WTC11 (cell line): ENCODE data around the gene NECTIN2. TPM values are rescaled to one million over a fixed set of nuclear protein-coding genes. Genes with fewer than 3 reads are reported as not detected.

ENCODE experiments used
- ATAC-seq: fragments of 200-7000 bp; cut with Tn5 transposase; 2 replicates; pipeline ENCODE4 v1.10.0; 2021; ENCODE audit warnings: mild to moderate bottlenecking, moderate library complexity
- CTCF ChIA-PET: fragments of 300-600 bp; sonication (Branson Sonifier 250); formaldehyde crosslinking; loops from one replicate; lab custom pipeline; 2021; ENCODE audit warnings: antibody characterized with exemption; lab: Charles Lee
- POLR2A ChIA-PET: fragments of 350-600 bp; sonication (Branson Sonifier 250); formaldehyde crosslinking; loops from one replicate; lab custom pipeline; 2021; ENCODE audit warnings: antibody characterized with exemption; lab: Charles Lee
- DNase-seq: peaks from one replicate; pipeline ENCODE4 v3.0.0; 2021; ENCODE audit warnings: low spot score
- H3K27ac Mint-ChIP-seq: 2 replicates; pipeline ENCODE4 v1.8.0; 2021; ENCODE audit warnings: mixed read lengths
- H3K27me3 Mint-ChIP-seq: 2 replicates; pipeline ENCODE4 v1.8.0; 2021; ENCODE audit warnings: low read depth, mild to moderate bottlenecking, moderate library complexity, mixed read lengths
- H3K36me3 Mint-ChIP-seq: 2 replicates; pipeline ENCODE4 v1.8.0; 2021; ENCODE audit warnings: mixed read lengths
- H3K4me1 Mint-ChIP-seq: 2 replicates; pipeline ENCODE4 v1.8.0; 2022; ENCODE audit warnings: mixed read lengths
- H3K4me3 Mint-ChIP-seq: 2 replicates; pipeline ENCODE4 v1.8.0; 2021; ENCODE audit warnings: mild to moderate bottlenecking, moderate library complexity, mixed read lengths
- H3K9me3 Mint-ChIP-seq: 2 replicates; pipeline ENCODE4 v1.8.0; 2021; ENCODE audit warnings: mixed read lengths
- ATF3 ChIP-seq: sonication (generic); formaldehyde crosslinking; conservative IDR thresholded peaks from 2 replicates; pipeline ENCODE4 v1.8.1; 2022; ENCODE audit warnings: mild to moderate bottlenecking, missing genetic modification reagents
- E2F4 ChIP-seq: sonication (generic); formaldehyde crosslinking; IDR thresholded peaks from 2 replicates; pipeline ENCODE4 v1.8.1; 2022; ENCODE audit warnings: low read depth, mild to moderate bottlenecking, moderate library complexity, missing genetic modification reagents, borderline replicate concordance
- GABPB1 ChIP-seq: sonication (generic); formaldehyde crosslinking; IDR thresholded peaks from 2 replicates; pipeline ENCODE4 v1.8.1; 2023; ENCODE audit warnings: mild to moderate bottlenecking, missing genetic modification reagents
- HMGA2 ChIP-seq: fragments of 250-450 bp; sonication (Bioruptor Pico); IDR thresholded peaks from 2 replicates; pipeline ENCODE4 v1.4.0; 2021; ENCODE audit warnings: mild to moderate bottlenecking, moderate library complexity
- HMGXB4 ChIP-seq: sonication (generic); formaldehyde crosslinking; IDR thresholded peaks from 2 replicates; pipeline ENCODE4 v1.8.1; 2023; ENCODE audit warnings: mild to moderate bottlenecking, moderate library complexity, missing genetic modification reagents
- JAZF1 ChIP-seq: fragments of 250-450 bp; sonication (Bioruptor Pico); IDR thresholded peaks from 2 replicates; pipeline ENCODE4 v1.9.0; 2021; ENCODE audit warnings: moderate library complexity, mild to moderate bottlenecking, inconsistent platforms
- MAX ChIP-seq: sonication (generic); formaldehyde crosslinking; IDR thresholded peaks from 2 replicates; pipeline ENCODE4 v1.8.0; 2022; ENCODE audit warnings: mild to moderate bottlenecking, missing genetic modification reagents
- NR1H2 ChIP-seq: sonication (generic); formaldehyde crosslinking; IDR thresholded peaks from 2 replicates; pipeline ENCODE4 v1.9.0; 2021; ENCODE audit warnings: mild to moderate bottlenecking, moderate library complexity, missing genetic modification reagents
- NR2C2 ChIP-seq: sonication (generic); formaldehyde crosslinking; IDR thresholded peaks from 2 replicates; pipeline ENCODE4 v1.8.0; 2022; ENCODE audit warnings: mild to moderate bottlenecking, missing genetic modification reagents
- PRDM15 ChIP-seq: sonication (generic); formaldehyde crosslinking; IDR thresholded peaks from 2 replicates; pipeline ENCODE4 v1.8.0; 2022; ENCODE audit warnings: missing genetic modification reagents
- SOX15 ChIP-seq: fragments of 250-450 bp; sonication (Bioruptor Pico); IDR thresholded peaks from 2 replicates; pipeline ENCODE4 v1.9.0; 2021; ENCODE audit warnings: mild to moderate bottlenecking
- SP1 ChIP-seq: sonication (generic); formaldehyde crosslinking; conservative IDR thresholded peaks from 2 replicates; pipeline ENCODE4 v1.8.1; 2022; ENCODE audit warnings: missing genetic modification reagents
- ZBTB21 ChIP-seq: sonication (generic); formaldehyde crosslinking; IDR thresholded peaks from 2 replicates; pipeline ENCODE4 v1.8.1; 2023; ENCODE audit warnings: mild to moderate bottlenecking, missing genetic modification reagents, borderline replicate concordance
- ZSCAN18 ChIP-seq: fragments of 250-450 bp; sonication (Bioruptor Pico); IDR thresholded peaks from 2 replicates; pipeline ENCODE4 v2.1.2; 2022; ENCODE audit warnings: mild to moderate bottlenecking, moderate library complexity
- total RNA-seq: library from RNA; stranded (reverse); gene quantifications from 3 replicates; pipeline ENCODE4 v1.2.3, GENCODE V29; 2021

Gene NECTIN2
- total RNA-seq, 1 experiment from 2014 or later: 170 TPM

GRCh38 chr19:44813070-44813840 lies 32.8 kb upstream of the NECTIN2 start (continued):
- no peak for TF ChIP-seq ATF3 (CRISPR knock-in tag)
- TF ChIP-seq ZBTB21 (CRISPR knock-in tag): no peak
- no peak for TF ChIP-seq HMGA2 (CRISPR knock-in tag)
- TF ChIP-seq SOX15 (CRISPR knock-in tag): no peak
- no peak for TF ChIP-seq SP1 (CRISPR knock-in tag)
- TF ChIP-seq PRDM15 (CRISPR knock-in tag): no peak
- no peak for TF ChIP-seq NR1H2
- no peak for TF ChIP-seq HMGXB4 (CRISPR knock-in tag)
- TF ChIP-seq ZSCAN18 (CRISPR knock-in tag): no peak
- TF ChIP-seq NR2C2 (CRISPR knock-in tag): no peak
- TF ChIP-seq MAX (CRISPR knock-in tag): no peak
- no peak for TF ChIP-seq GABPB1 (CRISPR knock-in tag)

- ChIA-PET CTCF (interaction anchor here (1.0 to 2.1 kb wide), 7 partner anchors 10 to 90 kb away, joined by 4 to 7 read pairs (median 6); no protein-coding TSS in a partner anchor), POLR2A (no interaction called here)
- peaks cover 83% of the 10 kb centered on the region for H3K27me3 Mint-ChIP-seq
- peaks cover 18% of the 10 kb centered on the region for H3K4me1 Mint-ChIP-seq
- H3K4me3 Mint-ChIP-seq: no peak overlapping the region
- no peak for ATAC-seq
- no peak for TF ChIP-seq E2F4 (CRISPR knock-in tag)
- no peak for TF ChIP-seq MAX (CRISPR knock-in tag)
- TF ChIP-seq JAZF1 (CRISPR knock-in tag): no peak
- peaks cover 28% of the 10 kb centered on the region for H3K36me3 Mint-ChIP-seq
- no peaks in the 10 kb centered on the region for H3K9me3 Mint-ChIP-seq
- no peak overlapping the region for H3K27ac Mint-ChIP-seq
- DNase-seq: no peak
Measured at GRCh38 chr19:44813841-44814470, 32.1 kb upstream of the NECTIN2 start.
